Chondrocyte (in vitro differentiated cells): Measurements from ENCODE around the gene TUSC2. TPM values are rescaled to one million over a fixed set of nuclear protein-coding genes. Genes with fewer than 3 reads are reported as not detected.

ENCODE experiments used
- DNase-seq: peaks from one replicate; pipeline ENCODE4 v3.0.0; 2021; ENCODE audit warnings: mixed read lengths, low spot score
- H3K27ac Mint-ChIP-seq: one replicate; pipeline ENCODE4 v1.8.0; 2021; ENCODE audit warnings: mild to moderate bottlenecking, moderate library complexity, mixed read lengths; ENCODE audit not compliant: unreplicated experiment
- H3K27me3 Mint-ChIP-seq: 2 replicates; pipeline ENCODE4 v1.8.0; 2021; ENCODE audit warnings: low read depth, mixed read lengths
- H3K36me3 Mint-ChIP-seq: 2 replicates; pipeline ENCODE4 v1.8.0; 2021; ENCODE audit warnings: low read depth, mixed read lengths
- H3K4me1 Mint-ChIP-seq: 2 replicates; pipeline ENCODE4 v1.8.0; 2021; ENCODE audit warnings: low read depth, mild to moderate bottlenecking, mixed read lengths
- H3K4me3 Mint-ChIP-seq: one replicate; pipeline ENCODE4 v1.8.0; 2021; ENCODE audit warnings: mild to moderate bottlenecking, moderate library complexity, mixed read lengths; ENCODE audit not compliant: unreplicated experiment
- H3K9me3 Mint-ChIP-seq: 2 replicates; pipeline ENCODE4 v1.8.0; 2021; ENCODE audit warnings: low read depth, mixed read lengths
- CTCF ChIP-seq: fragments of 200-600 bp; sonication (generic); IDR thresholded peaks from 2 replicates; pipeline ENCODE4 v1.5.0; 2021; ENCODE audit warnings: antibody characterized with exemption, mild to moderate bottlenecking, moderate library complexity
- total RNA-seq: library from RNA; stranded (reverse); gene quantifications from 3 replicates; pipeline ENCODE4 v1.2.1, GENCODE V29; 2021

TUSC2 gene
- total RNA-seq, 1 donor from 2014 or later: 15.3 TPM

- no peaks in the 10 kb centered on the region for H3K9me3 Mint-ChIP-seq
- H3K4me1 Mint-ChIP-seq: peaks cover 7% of the 10 kb centered on the region
- peak overlapping the region; percentile 80 for H3K4me3 Mint-ChIP-seq
- DNase-seq: no peak
- no peak for TF ChIP-seq CTCF
- peak overlapping the region; percentile 45 for H3K27ac Mint-ChIP-seq
- no peaks in the 10 kb centered on the region for H3K27me3 Mint-ChIP-seq
- H3K36me3 Mint-ChIP-seq: no peaks in the 10 kb centered on the region
Measured at GRCh38 chr3:50365080-50365841, 37.2 kb upstream of the TUSC2 start.

- no peaks in the 10 kb centered on the region for H3K36me3 Mint-ChIP-seq
- H3K27me3 Mint-ChIP-seq: no peaks in the 10 kb centered on the region
- H3K4me1 Mint-ChIP-seq: peaks cover 13% of the 10 kb centered on the region
- TF ChIP-seq CTCF: no peak
- DNase-seq: no peak
- peak overlapping the region; percentile 49 for H3K27ac Mint-ChIP-seq
- peak overlapping the region; percentile 80 for H3K4me3 Mint-ChIP-seq
- H3K9me3 Mint-ChIP-seq: no peaks in the 10 kb centered on the region
Measured at GRCh38 chr3:50364573-50365079, 36.6 kb upstream of the TUSC2 start.

- H3K27me3 Mint-ChIP-seq: no peaks in the 10 kb centered on the region
- H3K27ac Mint-ChIP-seq: no peak overlapping the region
- H3K4me1 Mint-ChIP-seq: peaks cover 46% of the 10 kb centered on the region
- no peak for TF ChIP-seq CTCF
- peak overlapping the region; percentile 93 for H3K4me3 Mint-ChIP-seq
- no peak for DNase-seq
- H3K9me3 Mint-ChIP-seq: no peaks in the 10 kb centered on the region
- H3K36me3 Mint-ChIP-seq: peaks cover 4% of the 10 kb centered on the region
Measured at GRCh38 chr3:50359760-50360110, 31.7 kb upstream of the TUSC2 start.

- no peak for DNase-seq
- H3K4me1 Mint-ChIP-seq: peaks cover 40% of the 10 kb centered on the region
- H3K36me3 Mint-ChIP-seq: peaks cover 8% of the 10 kb centered on the region
- TF ChIP-seq CTCF: no peak
- no peaks in the 10 kb centered on the region for H3K27me3 Mint-ChIP-seq
- H3K27ac Mint-ChIP-seq: peak within 1 kb of the TSS; percentile 96
- H3K4me3 Mint-ChIP-seq: peak within 1 kb of the TSS; percentile 93
- H3K9me3 Mint-ChIP-seq: no peaks in the 10 kb centered on the region
Measured at GRCh38 chr3:50358911-50359759, 31.1 kb upstream of the TUSC2 start, which contains the start of gene TMEM115. TMEM115 (minus strand) TSS chr3:50359521; CDS start chr3:50359063, 458 bp downstream.

GRCh38 chr3:50358355-50358910 is 30.4 kb upstream of the TUSC2 start:
- no peak for DNase-seq
- peak overlapping the region; percentile 93 for H3K4me3 Mint-ChIP-seq
- no peaks in the 10 kb centered on the region for H3K9me3 Mint-ChIP-seq
- H3K27ac Mint-ChIP-seq: peak overlapping the region; percentile 91
- H3K27me3 Mint-ChIP-seq: no peaks in the 10 kb centered on the region
- H3K36me3 Mint-ChIP-seq: peaks cover 8% of the 10 kb centered on the region
- no peak for TF ChIP-seq CTCF
- peaks cover 39% of the 10 kb centered on the region for H3K4me1 Mint-ChIP-seq
